Ovary (tissue), 9 donors: ENCODE data around the gene GTF2IRD1. TPM values are rescaled to one million over a fixed set of nuclear protein-coding genes. Genes with fewer than 3 reads are reported as not detected.

ENCODE experiments used
- DNase-seq, 5 donors: peaks; one replicate each; pipeline ENCODE4 v3.0.0-alpha.2; 2019 to 2020
- H3K27ac ChIP-seq, 2 donors: fragments of 200-600 bp; one replicate each; pipeline versions ENCODE4 v1.5.1 to v1.8.0; 2019 to 2022
- H3K27me3 ChIP-seq: fragments of 200-600 bp; one replicate; pipeline ENCODE4 v1.8.0; 2022
- H3K36me3 ChIP-seq: fragments of 200-600 bp; sonication (generic); one replicate; pipeline ENCODE4 v1.5.1; 2019
- H3K4me1 ChIP-seq: one replicate; pipeline ENCODE4 v1.8.1; 2013; ENCODE audit warnings: mild to moderate bottlenecking, moderate library complexity; ENCODE audit not compliant: insufficient read depth
- H3K4me3 ChIP-seq: fragments of 200-600 bp; sonication (generic); one replicate; pipeline ENCODE4 v1.5.1; 2017
- H3K9me3 ChIP-seq, 2 donors: fragments of 200-600 bp in 1 of 2; sonication (generic) in 1 of 2; one replicate each; pipeline versions ENCODE4 v1.5.1 to v1.8.1; 2013 to 2019; ENCODE audit warnings: mild to moderate bottlenecking in 1 of 2, moderate library complexity in 1 of 2
- CTCF ChIP-seq, 3 donors: fragments of 450-650 bp in 2 of 3; fragments of 200-600 bp in 1 of 3; IDR thresholded peaks; one replicate each; pipeline versions ENCODE4 v1.5.1 to v1.8.0; 2016 to 2022; ENCODE audit warnings: antibody characterized with exemption in 3 of 3, mild to moderate bottlenecking in 1 of 3
- EP300 ChIP-seq: sonication (generic); formaldehyde crosslinking; IDR thresholded peaks from one replicate; pipeline ENCODE4 v1.6.1; 2017; ENCODE audit warnings: antibody characterized with exemption
- POLR2A ChIP-seq: fragments of 450-650 bp; IDR thresholded peaks from one replicate; pipeline ENCODE4 v1.6.1; 2017; ENCODE audit warnings: antibody characterized with exemption, mild to moderate bottlenecking, moderate library complexity
- WGBS, 3 donors: extraction: QIAGEN DNeasy Blood & Tissue Kit in 1 of 3; methylation state at CpG; one replicate each; pipeline versions ENCODE4 v1.1.5 to v1.1.7; 2013 to 2017; 5-methylcytosine and 5-hydroxymethylcytosine counted together
- intact Hi-C, 4 donors: fragments of 100-400 bp; cut with DNase I; formaldehyde crosslinking; loops; one replicate each; pipeline versions ENCODE4 v1.11.0 to v1.15.1; 2022 to 2023
- polyA plus RNA-seq, 2 donors: library from polyadenylated mRNA; stranded (reverse); fragments of 200-250 nt in 1 of 2; fragments of 350-450 nt in 1 of 2; fragmentation: Illumina TruSeq in 1 of 2; extraction: RNeasy Lipid Tissue Mini Kit (QIAGEN cat#74804) in 1 of 2; gene quantifications; one replicate each; pipeline ENCODE4 v1.2.3, GENCODE V29; 2013 to 2014
- total RNA-seq, 7 donors: library from RNA; depleted of rRNA in 2 of 7; stranded (reverse); fragments of >200 nt in 2 of 7; fragmentation: NEBNext Ultra II Directional in 3 of 7; extraction: Animal tissue kit (Norgen Biotek cat#: 25700) in 3 of 7; gene quantifications; one replicate each; pipeline versions ENCODE4 v1.1.0 to v1.2.4, GENCODE V29; 2016 to 2023
- donor health status: DM: no; HTN: no; CAD: no; lungs with moderate emphysema.
- donor health status: DM: no; HTN: no; CAD: no.
- donor health status: Bipolar disorder and iron deficiency.
- donor health status: DM: yes; HTN: yes; CAD: no.
- donor health status: DM: no; HTN: no; CAD: no.
- donor health status: DM: yes; HTN: yes; CAD: no.

Gene GTF2IRD1
- total and polyA plus RNA-seq, 9 donors: 12.0 to 39.0 (median 28.0) TPM

- no peak overlapping the region for H3K4me3 ChIP-seq
- WGBS, 3 donors: 70 to 74% (median 70%) methylated on average over 14 of the region's 14 CpGs
- H3K9me3 ChIP-seq: no peaks in the 10 kb centered on the region
- no peaks in the 10 kb centered on the region for H3K36me3 ChIP-seq
- no peaks in the 10 kb centered on the region for H3K27me3 ChIP-seq
- intact Hi-C loops: no loop called here
- peaks cover 5% of the 10 kb centered on the region for H3K4me1 ChIP-seq
- TF ChIP-seq POLR2A: no peak
- no peak for TF ChIP-seq CTCF (IDR thresholded peaks at IDR 0.05)
- H3K27ac ChIP-seq: no peak overlapping the region
- DNase-seq: no peak
These were observed 48.6 kb downstream of the GTF2IRD1 start for GRCh38 chr7:74502216-74502891.

- TF ChIP-seq EP300 (no peak), CTCF (IDR thresholded peaks at IDR 0.05) (no peak), POLR2A (no peak)
These were observed 49.4 kb downstream of the GTF2IRD1 start for GRCh38 chr7:74503061-74503460.

GRCh38 chr7:74503943-74504342, 50.2 kb downstream of the GTF2IRD1 start:
- TF ChIP-seq POLR2A (no peak), EP300 (no peak)
- intact Hi-C loops: no loop called here
- WGBS, 3 donors: 97% methylated on average over 8 of the region's 8 CpGs

More at GRCh38 chr7:74503061-74503460, 49.4 kb downstream of the GTF2IRD1 start:
- Histone ChIP-seq H3K27ac (no peak overlapping the region), H3K36me3 (no peaks in the 10 kb centered on the region), H3K4me1 (peaks cover 5% of the 10 kb centered on the region), H3K4me3 (no peak overlapping the region), H3K9me3 (no peaks in the 10 kb centered on the region), H3K27me3 (no peaks in the 10 kb centered on the region)
- intact Hi-C loops: no loop called here
- no peak for DNase-seq
- WGBS, 3 donors: 93 to 95% (median 95%) methylated on average over 8 of the region's 8 CpGs

GRCh38 chr7:74505471-74506324, 52.0 kb downstream of the GTF2IRD1 start:
- TF ChIP-seq POLR2A: no peak

More at GRCh38 chr7:74503943-74504342, 50.2 kb downstream of the GTF2IRD1 start:
- no peak overlapping the region for H3K27ac ChIP-seq
- H3K27me3 ChIP-seq: no peaks in the 10 kb centered on the region
- H3K9me3 ChIP-seq: no peaks in the 10 kb centered on the region
- H3K36me3 ChIP-seq: no peaks in the 10 kb centered on the region
- no peak overlapping the region for H3K4me3 ChIP-seq
- no peak for DNase-seq
- H3K4me1 ChIP-seq: peaks cover 5% of the 10 kb centered on the region

GRCh38 chr7:74506325-74506724, 52.6 kb downstream of the GTF2IRD1 start:
- H3K27ac ChIP-seq: no peak overlapping the region
- 74 to 91% (median 90%) methylated on average over 3 of the region's 3 CpGs for WGBS, 3 donors
- no peaks in the 10 kb centered on the region for H3K4me1 ChIP-seq
- TF ChIP-seq POLR2A (no peak), CTCF (IDR thresholded peaks at IDR 0.05) (no peak), EP300 (no peak)
- H3K27me3 ChIP-seq: no peaks in the 10 kb centered on the region
- intact Hi-C loops: no loop called here
- DNase-seq: no peak
- H3K4me3 ChIP-seq: no peak overlapping the region
- no peaks in the 10 kb centered on the region for H3K9me3 ChIP-seq
- no peaks in the 10 kb centered on the region for H3K36me3 ChIP-seq

More at GRCh38 chr7:74505471-74506324, 52.0 kb downstream of the GTF2IRD1 start:
- Histone ChIP-seq H3K9me3 (no peaks in the 10 kb centered on the region), H3K27ac (no peak overlapping the region), H3K4me3 (no peak overlapping the region), H3K27me3 (no peaks in the 10 kb centered on the region), H3K36me3 (no peaks in the 10 kb centered on the region), H3K4me1 (no peaks in the 10 kb centered on the region)
- WGBS, 3 donors: 66 to 72% (median 66%) methylated on average over 20 of the region's 20 CpGs
- intact Hi-C loops: no loop called here
- DNase-seq: no peak
